OCI-LY7 (cell line): ENCODE data around the gene ENHO.

Experiments
- CTCF ChIP-seq: fragments of 200-600 bp; sonication (generic); conservative IDR thresholded peaks from 2 replicates; pipeline ENCODE4 v1.5.1; 2014; ENCODE audit warnings: mild to moderate bottlenecking, antibody characterized with exemption, low read length, moderate library complexity, mixed read lengths
- EZH2phosphoT487 ChIP-seq: fragments of 200-600 bp; sonication (generic); IDR thresholded peaks from 2 replicates; pipeline ENCODE4 v1.6.1; 2018; ENCODE audit warnings: low read depth, borderline replicate concordance, mild to moderate bottlenecking, mixed run types, antibody characterized with exemption, low read length, moderate library complexity, mixed read lengths

DNA sequence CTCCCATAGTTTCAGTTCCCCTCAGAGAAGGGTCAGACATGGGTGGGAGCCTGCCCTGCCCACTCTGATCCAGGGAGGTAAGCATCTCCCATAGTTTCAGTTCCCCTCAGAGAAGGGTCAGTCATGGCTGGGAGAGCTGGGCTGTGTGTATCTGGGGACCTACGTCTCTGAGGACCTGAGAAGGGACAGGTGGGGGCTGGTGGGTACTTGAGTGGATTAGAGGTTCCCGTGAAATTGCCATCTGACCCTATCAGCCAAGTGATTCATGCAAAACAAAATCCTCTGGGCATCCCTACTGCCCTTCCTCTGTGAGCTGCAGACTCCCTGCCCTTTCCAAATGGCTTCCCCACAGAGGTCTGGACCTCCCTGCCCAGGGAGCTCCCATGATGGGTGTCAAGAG is 3.9 kb downstream of the ENHO start:
- TF ChIP-seq CTCF = no peak
- TF ChIP-seq EZH2phosphoT487 = no peak
